ENCODE measurements around the gene DOCK2.

The DOCK2 gene

GRCh38 chr5:170126626-170127025 is 489.6 kb downstream of the DOCK2 start:
- CTCF ChIA-PET: interaction anchor here (0.7 kb wide), 1 partner anchor 141 kb away, joined by 3 read pairs; no protein-coding TSS in a partner anchor
- H3K27ac ChIP-seq: no peak overlapping the region
- POLR2A ChIA-PET (ENCODE audit: low non-redundant PET): no interaction called here
- no peak for TF ChIP-seq CTCF (conservative IDR thresholded peaks at IDR 0.05; ENCODE audit: low read depth)
- DNase-seq (ENCODE audit: low spot score): no peak

- H3K27ac ChIP-seq: no peak overlapping the region
- no peak for TF ChIP-seq CTCF (conservative IDR thresholded peaks at IDR 0.05; ENCODE audit: low read depth)
- no peak for DNase-seq (ENCODE audit: low spot score)
- CTCF ChIA-PET: interaction anchor here (0.7 kb wide), 1 partner anchor 30 kb away, joined by 3 read pairs; no protein-coding TSS in a partner anchor
- POLR2A ChIA-PET (ENCODE audit: low non-redundant PET): no interaction called here
Measured at GRCh38 chr5:170131235-170131634, 494.2 kb downstream of the DOCK2 start.

GRCh38 chr5:170132269-170132975 is 495.3 kb downstream of the DOCK2 start:
- DNase-seq (ENCODE audit: low spot score): peak; percentile 38
- ChIA-PET POLR2A (ENCODE audit: low non-redundant PET) (no interaction called here), CTCF (interaction anchor here (0.9 kb wide), 1 partner anchor 292 kb away, joined by 4 read pairs; no protein-coding TSS in a partner anchor)
- TF ChIP-seq CTCF (conservative IDR thresholded peaks at IDR 0.05; ENCODE audit: low read depth): no peak
- no peak overlapping the region for H3K27ac ChIP-seq
